Natural killer cell treated with Interleukin-12 subunit alpha and Interleukin-12 subunit beta and Interleukin-15 and Interleukin-18, amount 100 ng/mL, for 72 hours (primary cell): ENCODE results near the gene PLEKHG4B. TPM values are rescaled to one million over a fixed set of nuclear protein-coding genes. Genes with fewer than 3 reads are reported as not detected.
A peak's percentile ranks its signal among the peaks of the same experiment; 100 is the strongest.

Experiments used
- ATAC-seq, 2 donors: fragments of 150-1000 bp; cut with Tn5 transposase in 1 of 2; sonication (Bioruptor Pico), chemical (Tn5 transposase) in 1 of 2; 2 replicates each; pipeline ENCODE4 v1.10.0; 2021
- DNase-seq: peaks from one replicate; pipeline ENCODE4 v3.0.0; 2022; ENCODE audit warnings: low spot score
- H3K27ac Mint-ChIP-seq, 2 donors: 1 replicate in 1 of 2; 2 replicates in 1 of 2; pipeline ENCODE4 v1.8.0; 2022; ENCODE audit warnings: mixed read lengths in 2 of 2, mild to moderate bottlenecking in 1 of 2, moderate library complexity in 1 of 2
- H3K27me3 Mint-ChIP-seq, 2 donors: 1 replicate in 1 of 2; 2 replicates in 1 of 2; pipeline ENCODE4 v1.8.0; 2022; ENCODE audit warnings: mixed read lengths in 2 of 2
- H3K36me3 Mint-ChIP-seq: one replicate; pipeline ENCODE4 v1.8.0; 2022; ENCODE audit warnings: mixed read lengths
- H3K4me1 Mint-ChIP-seq, 2 donors: 1 replicate in 1 of 2; 2 replicates in 1 of 2; pipeline ENCODE4 v1.8.0; 2022; ENCODE audit warnings: low read depth in 2 of 2, mixed read lengths in 2 of 2, mild to moderate bottlenecking in 1 of 2
- H3K4me3 Mint-ChIP-seq: one replicate; pipeline ENCODE4 v1.8.0; 2022; ENCODE audit warnings: mixed read lengths
- H3K9me3 Mint-ChIP-seq: 2 replicates; pipeline ENCODE4 v1.8.0; 2022; ENCODE audit warnings: mixed read lengths
- total RNA-seq, 2 donors: library from RNA; stranded (reverse); gene quantifications; one replicate each; pipeline ENCODE4 v1.2.3, GENCODE V29; 2022

Gene PLEKHG4B
- total RNA-seq, 2 donors from 2014 or later: not detected

- Mint-ChIP-seq H3K27ac (no peak overlapping the region), H3K9me3 (no peaks in the 10 kb centered on the region), H3K27me3 (peaks cover 0 to 6% of the 10 kb centered on the region in 2 donors), H3K36me3 (no peaks in the 10 kb centered on the region), H3K4me3 (no peak overlapping the region), H3K4me1 (no peaks in the 10 kb centered on the region)
- no peak for DNase-seq
- no peak for ATAC-seq
Observed at GRCh38 chr5:172421-172820, 80.5 kb downstream of the PLEKHG4B start.

GRCh38 chr5:172841-173251 is 80.9 kb downstream of the PLEKHG4B start:
- no peaks in the 10 kb centered on the region for H3K9me3 Mint-ChIP-seq
- H3K4me1 Mint-ChIP-seq: no peaks in the 10 kb centered on the region
- H3K27ac Mint-ChIP-seq: no peak overlapping the region
- no peak for DNase-seq
- no peak overlapping the region for H3K4me3 Mint-ChIP-seq
- no peaks in the 10 kb centered on the region for H3K36me3 Mint-ChIP-seq
- H3K27me3 Mint-ChIP-seq: peaks cover 0 to 6% of the 10 kb centered on the region in 2 donors
- no peak for ATAC-seq

- no peaks in the 10 kb centered on the region for H3K4me1 Mint-ChIP-seq
- DNase-seq (no peak), ATAC-seq (no peak)
- H3K27ac Mint-ChIP-seq: no peak overlapping the region
- H3K9me3 Mint-ChIP-seq: no peaks in the 10 kb centered on the region
- H3K27me3 Mint-ChIP-seq: peaks cover 0 to 11% of the 10 kb centered on the region in 2 donors
- no peak overlapping the region for H3K4me3 Mint-ChIP-seq
- H3K36me3 Mint-ChIP-seq: no peaks in the 10 kb centered on the region
Observed at GRCh38 chr5:173392-174290, 81.7 kb downstream of the PLEKHG4B start.

- peaks cover 2 to 17% of the 10 kb centered on the region in 2 donors for H3K27me3 Mint-ChIP-seq
- no peaks in the 10 kb centered on the region for H3K4me1 Mint-ChIP-seq
- H3K27ac Mint-ChIP-seq: no peak overlapping the region
- no peaks in the 10 kb centered on the region for H3K9me3 Mint-ChIP-seq
- no peak overlapping the region for H3K4me3 Mint-ChIP-seq
- H3K36me3 Mint-ChIP-seq: no peaks in the 10 kb centered on the region
- ATAC-seq (no peak), DNase-seq (no peak)
Observed at GRCh38 chr5:174291-174600, 82.3 kb downstream of the PLEKHG4B start.

- Mint-ChIP-seq H3K27me3 (peaks cover 2 to 25% of the 10 kb centered on the region in 2 donors), H3K9me3 (no peaks in the 10 kb centered on the region), H3K4me3 (no peak overlapping the region), H3K27ac (no peak overlapping the region), H3K36me3 (no peaks in the 10 kb centered on the region), H3K4me1 (no peaks in the 10 kb centered on the region)
- ATAC-seq (no peak), DNase-seq (no peak)
Observed at GRCh38 chr5:174876-175465, 83.0 kb downstream of the PLEKHG4B start.

GRCh38 chr5:176296-176823 is 84.4 kb downstream of the PLEKHG4B start:
- H3K36me3 Mint-ChIP-seq: no peaks in the 10 kb centered on the region
- H3K9me3 Mint-ChIP-seq: no peaks in the 10 kb centered on the region
- ATAC-seq: no peak

GRCh38 chr5:178110-178509 is 86.1 kb downstream of the PLEKHG4B start:
- Mint-ChIP-seq H3K27ac (no peak overlapping the region), H3K4me3 (no peak overlapping the region), H3K36me3 (no peaks in the 10 kb centered on the region), H3K4me1 (no peaks in the 10 kb centered on the region), H3K9me3 (no peaks in the 10 kb centered on the region), H3K27me3 (peaks cover 2 to 25% of the 10 kb centered on the region in 2 donors)
- ATAC-seq (no peak), DNase-seq (no peak)

More at GRCh38 chr5:176296-176823, 84.4 kb downstream of the PLEKHG4B start:
- Mint-ChIP-seq H3K4me1 (no peaks in the 10 kb centered on the region), H3K27me3 (peaks cover 2 to 25% of the 10 kb centered on the region in 2 donors), H3K4me3 (no peak overlapping the region), H3K27ac (no peak overlapping the region)
- no peak for DNase-seq

- H3K4me3 Mint-ChIP-seq: no peak overlapping the region
- H3K27me3 Mint-ChIP-seq: peaks cover 2 to 25% of the 10 kb centered on the region in 2 donors
- no peaks in the 10 kb centered on the region for H3K9me3 Mint-ChIP-seq
- no peaks in the 10 kb centered on the region for H3K4me1 Mint-ChIP-seq
- H3K27ac Mint-ChIP-seq: no peak overlapping the region
- H3K36me3 Mint-ChIP-seq: no peaks in the 10 kb centered on the region
- ATAC-seq: no peak
- peak; percentile 35 for DNase-seq
Observed at GRCh38 chr5:179401-179800, 87.4 kb downstream of the PLEKHG4B start.

- Mint-ChIP-seq H3K9me3 (no peaks in the 10 kb centered on the region), H3K27ac (no peak overlapping the region), H3K4me1 (no peaks in the 10 kb centered on the region), H3K27me3 (peaks cover 2 to 25% of the 10 kb centered on the region in 2 donors), H3K4me3 (no peak overlapping the region), H3K36me3 (no peaks in the 10 kb centered on the region)
- ATAC-seq: no peak
- peak; percentile 44 for DNase-seq
Observed at GRCh38 chr5:180286-180918, 88.4 kb downstream of the PLEKHG4B start.

GRCh38 chr5:181160-181559 is 89.2 kb downstream of the PLEKHG4B start:
- peak; percentile 37 for DNase-seq
- Mint-ChIP-seq H3K4me3 (no peak overlapping the region), H3K36me3 (no peaks in the 10 kb centered on the region), H3K4me1 (no peaks in the 10 kb centered on the region), H3K27ac (no peak overlapping the region), H3K27me3 (peaks cover 2 to 25% of the 10 kb centered on the region in 2 donors), H3K9me3 (no peaks in the 10 kb centered on the region)
- no peak for ATAC-seq

- Mint-ChIP-seq H3K27me3 (peaks cover 2 to 25% of the 10 kb centered on the region in 2 donors), H3K4me1 (no peaks in the 10 kb centered on the region), H3K4me3 (no peak overlapping the region), H3K27ac (no peak overlapping the region), H3K36me3 (no peaks in the 10 kb centered on the region), H3K9me3 (no peaks in the 10 kb centered on the region)
- DNase-seq: peak; percentile 44
- ATAC-seq: no peak
Observed at GRCh38 chr5:181566-181965, 89.6 kb downstream of the PLEKHG4B start.

- H3K36me3 Mint-ChIP-seq: no peaks in the 10 kb centered on the region
- ATAC-seq (no peak), DNase-seq (peak; percentile 32)
- H3K4me1 Mint-ChIP-seq: no peaks in the 10 kb centered on the region
- H3K27ac Mint-ChIP-seq: no peak overlapping the region
- no peaks in the 10 kb centered on the region for H3K9me3 Mint-ChIP-seq
- peaks cover 2 to 22% of the 10 kb centered on the region in 2 donors for H3K27me3 Mint-ChIP-seq
- H3K4me3 Mint-ChIP-seq: no peak overlapping the region
Observed at GRCh38 chr5:182126-182525, 90.2 kb downstream of the PLEKHG4B start.

GRCh38 chr5:184471-184870 is 92.5 kb downstream of the PLEKHG4B start:
- no peak for ATAC-seq
- H3K27me3 Mint-ChIP-seq: peaks cover 0 to 6% of the 10 kb centered on the region in 2 donors
- no peak overlapping the region for H3K4me3 Mint-ChIP-seq

More at GRCh38 chr5:184471-184870, 92.5 kb downstream of the PLEKHG4B start:
- H3K4me1 Mint-ChIP-seq: peaks cover 0 to 7% of the 10 kb centered on the region in 2 donors
- no peak overlapping the region for H3K27ac Mint-ChIP-seq
- DNase-seq: peak; percentile 10
- H3K9me3 Mint-ChIP-seq: no peaks in the 10 kb centered on the region
- no peaks in the 10 kb centered on the region for H3K36me3 Mint-ChIP-seq
